ENCODE data around the gene FER1L5.

- TF ChIP-seq CTCF (conservative IDR thresholded peaks at IDR 0.05; ENCODE audit: low read length) (no peak), EZH2phosphoT487 (IDR thresholded peaks at IDR 0.05; ENCODE audit: borderline replicate concordance, low read depth, low read length) (no peak)
Measured at GRCh38 chr2:96694279-96694678, 51.7 kb downstream of the FER1L5 start.
